ENCODE measurements around the gene SEC61G. TPM values are rescaled to one million over a fixed set of nuclear protein-coding genes. Genes with fewer than 3 reads are reported as not detected.

Gene SEC61G
- total RNA-seq, 2 experiments from 2014 or later: 43.9 to 51.3 TPM

- TF ChIP-seq CTCF (IDR thresholded peaks at IDR 0.05): no peak
- no peak overlapping the region for H3K27ac Mint-ChIP-seq
- no peaks in the 10 kb centered on the region for H3K36me3 ChIP-seq (ENCODE audit: insufficient read depth, low read length)
- H3K4me1 ChIP-seq (ENCODE audit: insufficient read depth, low read length): no peaks in the 10 kb centered on the region
- H3K4me3 ChIP-seq (ENCODE audit: low read length): no peak overlapping the region
- no peak for ATAC-seq (ENCODE audit: poor library complexity)
- POLR2A ChIA-PET: no interaction called here
- H3K9me3 Mint-ChIP-seq: no peaks in the 10 kb centered on the region
- peaks cover 24% of the 10 kb centered on the region for H3K27me3 Mint-ChIP-seq
- CTCF ChIA-PET: no interaction called here
- H3K27ac ChIP-seq (ENCODE audit: low read depth in 1 of 2, low read length in 2 of 2): no peak overlapping the region
- no peaks in the 10 kb centered on the region for H3K9me3 ChIP-seq (ENCODE audit: control insufficient read depth in 1 of 2, insufficient read depth in 1 of 2, low read length in 2 of 2)
- DNase-seq: no peak
- H3K4me3 Mint-ChIP-seq: no peak overlapping the region
- no peaks in the 10 kb centered on the region for H3K27me3 ChIP-seq (ENCODE audit: control insufficient read depth in 1 of 2, insufficient read depth in 2 of 2, low read length in 2 of 2)
- intact Hi-C loops (cut with DNase I, micrococcal nuclease): no loop called here
- H3K4me1 Mint-ChIP-seq (ENCODE audit: low read depth): no peaks in the 10 kb centered on the region
- H3K36me3 Mint-ChIP-seq (ENCODE audit: low read depth): no peaks in the 10 kb centered on the region
These were observed 40.8 kb upstream of the SEC61G start for GRCh38 chr7:54799792-54800191.

- Histone ChIP-seq H3K36me3 (ENCODE audit: insufficient read depth, low read length) (no peaks in the 10 kb centered on the region), H3K27ac (ENCODE audit: low read depth in 1 of 2, low read length in 2 of 2) (no peak overlapping the region), H3K4me3 (ENCODE audit: low read length) (no peak overlapping the region), H3K4me1 (ENCODE audit: insufficient read depth, low read length) (no peaks in the 10 kb centered on the region), H3K27me3 (ENCODE audit: control insufficient read depth in 1 of 2, insufficient read depth in 2 of 2, low read length in 2 of 2) (no peaks in the 10 kb centered on the region), H3K9me3 (ENCODE audit: control insufficient read depth in 1 of 2, insufficient read depth in 1 of 2, low read length in 2 of 2) (no peaks in the 10 kb centered on the region)
- Mint-ChIP-seq H3K4me1 (ENCODE audit: low read depth) (no peaks in the 10 kb centered on the region), H3K36me3 (ENCODE audit: low read depth) (no peaks in the 10 kb centered on the region), H3K4me3 (no peak overlapping the region), H3K27ac (no peak overlapping the region), H3K27me3 (peaks cover 12% of the 10 kb centered on the region), H3K9me3 (no peaks in the 10 kb centered on the region)
- intact Hi-C loops (cut with DNase I, micrococcal nuclease): no loop called here
- POLR2A ChIA-PET: no interaction called here
- no peak for TF ChIP-seq CTCF (IDR thresholded peaks at IDR 0.05)
- ATAC-seq (ENCODE audit: poor library complexity) (no peak), DNase-seq (no peak)
- CTCF ChIA-PET: no interaction called here
These were observed 39.5 kb upstream of the SEC61G start for GRCh38 chr7:54798530-54798929.

GRCh38 chr7:54796853-54797252, 37.8 kb upstream of the SEC61G start:
- intact Hi-C loops (cut with DNase I, micrococcal nuclease): no loop called here
- Histone ChIP-seq H3K27ac (ENCODE audit: low read depth in 1 of 2, low read length in 2 of 2) (no peak overlapping the region), H3K27me3 (ENCODE audit: control insufficient read depth in 1 of 2, insufficient read depth in 2 of 2, low read length in 2 of 2) (no peaks in the 10 kb centered on the region), H3K9me3 (ENCODE audit: control insufficient read depth in 1 of 2, insufficient read depth in 1 of 2, low read length in 2 of 2) (peaks cover 0 to 7% of the 10 kb centered on the region in 2 experiments), H3K4me1 (ENCODE audit: insufficient read depth, low read length) (no peaks in the 10 kb centered on the region), H3K36me3 (ENCODE audit: insufficient read depth, low read length) (no peaks in the 10 kb centered on the region), H3K4me3 (ENCODE audit: low read length) (no peak overlapping the region)
- H3K4me3 Mint-ChIP-seq: no peak overlapping the region
- no peak for DNase-seq
- POLR2A ChIA-PET: no interaction called here
- peaks cover 6% of the 10 kb centered on the region for H3K27me3 Mint-ChIP-seq
- ATAC-seq (ENCODE audit: poor library complexity): no peak
- CTCF ChIA-PET: no interaction called here
- no peak overlapping the region for H3K27ac Mint-ChIP-seq
- no peak for TF ChIP-seq CTCF (IDR thresholded peaks at IDR 0.05)
- H3K9me3 Mint-ChIP-seq: no peaks in the 10 kb centered on the region
- H3K4me1 Mint-ChIP-seq (ENCODE audit: low read depth): no peaks in the 10 kb centered on the region
- no peaks in the 10 kb centered on the region for H3K36me3 Mint-ChIP-seq (ENCODE audit: low read depth)
